Dedifferentiated amniotic fluid mesenchymal stem cell (primary cell): ENCODE data around the gene RBP3.

Experiments used
- DNase-seq: peaks from one replicate; pipeline ENCODE4 v3.0.0-alpha.2; 2016; ENCODE audit errors: extremely low spot score

Gene RBP3

DNA sequence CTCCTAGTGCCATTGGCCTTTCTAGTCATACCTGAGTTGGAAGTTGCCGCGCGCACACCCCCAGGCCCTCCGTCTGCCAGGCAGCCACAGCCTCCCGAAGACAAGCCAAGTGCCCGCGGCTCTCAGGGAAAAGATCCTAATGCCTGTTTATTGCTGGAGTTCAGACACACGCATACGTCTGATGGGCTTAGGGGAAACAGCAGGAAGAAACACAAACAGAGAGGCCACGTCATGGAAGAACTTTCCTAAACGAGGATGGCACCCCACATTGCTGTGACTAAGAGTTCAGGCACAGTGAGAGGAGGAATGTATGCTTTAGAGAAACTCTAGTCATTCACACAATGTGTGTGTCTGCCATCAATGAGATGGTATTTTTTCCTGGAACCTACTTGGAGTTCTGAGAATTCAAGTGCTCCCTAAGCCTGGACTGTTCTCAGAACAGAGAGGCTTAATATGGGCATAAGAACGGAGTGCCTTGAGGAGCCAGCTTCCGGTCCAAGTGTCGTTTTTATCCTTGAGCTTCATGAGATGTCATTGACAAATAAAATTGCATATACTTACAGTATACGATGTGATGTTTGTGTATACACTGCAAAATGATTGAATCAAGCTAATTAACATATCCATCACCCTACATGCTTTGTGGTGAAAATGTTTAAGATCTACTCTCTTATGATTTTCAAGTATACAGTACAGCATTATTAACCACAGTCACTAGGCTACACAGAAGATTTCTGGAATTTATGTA lies 11.6 kb upstream of the RBP3 start:
- DNase-seq, result no peak

DNA sequence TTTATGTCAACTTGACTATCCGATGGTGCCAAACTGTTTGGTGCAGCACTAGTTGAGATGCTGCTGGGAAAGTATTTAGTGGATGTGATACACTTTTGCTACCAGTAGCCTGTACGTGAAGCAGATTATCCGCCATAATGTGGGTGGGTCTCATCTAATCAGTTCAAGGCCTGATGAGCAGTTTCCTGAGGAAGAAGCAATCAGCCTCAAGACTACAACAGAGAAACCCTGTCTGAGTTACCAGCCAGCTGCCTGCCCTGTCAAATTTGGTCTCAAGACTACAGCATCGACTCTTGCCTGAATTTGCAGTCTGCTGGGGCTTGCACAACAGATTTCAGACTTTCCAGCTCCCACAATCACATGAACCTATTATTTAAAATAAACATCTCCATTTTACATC lies 10.9 kb upstream of the RBP3 start:
- DNase-seq, result no peak

DNA sequence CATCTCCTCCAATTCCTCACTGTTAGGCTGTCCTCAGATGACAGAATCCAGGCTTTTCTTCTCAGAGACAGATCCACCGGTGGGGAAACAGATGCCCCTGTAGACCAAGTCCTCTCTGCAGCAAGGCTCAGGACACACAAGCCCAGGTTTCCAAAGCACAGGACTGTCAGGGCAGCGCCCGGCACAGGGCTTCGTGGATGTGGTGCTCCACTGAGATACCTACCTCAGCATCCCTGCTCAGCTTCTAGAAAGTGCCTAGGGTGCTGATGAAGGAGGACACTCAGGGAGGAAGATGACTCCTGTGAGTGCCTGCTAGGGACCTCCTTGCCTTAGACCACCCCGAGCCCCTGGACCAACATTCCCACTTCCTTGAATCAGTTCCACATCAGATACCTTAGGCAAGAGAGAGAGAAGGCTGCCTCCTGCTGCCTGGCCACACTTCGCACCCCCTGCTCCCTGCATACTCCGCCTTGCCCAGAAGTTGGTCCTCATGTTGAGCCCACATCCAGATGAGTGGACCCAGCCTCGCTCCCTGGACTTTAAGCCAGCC lies 8.9 kb upstream of the RBP3 start:
- no peak for DNase-seq

DNA sequence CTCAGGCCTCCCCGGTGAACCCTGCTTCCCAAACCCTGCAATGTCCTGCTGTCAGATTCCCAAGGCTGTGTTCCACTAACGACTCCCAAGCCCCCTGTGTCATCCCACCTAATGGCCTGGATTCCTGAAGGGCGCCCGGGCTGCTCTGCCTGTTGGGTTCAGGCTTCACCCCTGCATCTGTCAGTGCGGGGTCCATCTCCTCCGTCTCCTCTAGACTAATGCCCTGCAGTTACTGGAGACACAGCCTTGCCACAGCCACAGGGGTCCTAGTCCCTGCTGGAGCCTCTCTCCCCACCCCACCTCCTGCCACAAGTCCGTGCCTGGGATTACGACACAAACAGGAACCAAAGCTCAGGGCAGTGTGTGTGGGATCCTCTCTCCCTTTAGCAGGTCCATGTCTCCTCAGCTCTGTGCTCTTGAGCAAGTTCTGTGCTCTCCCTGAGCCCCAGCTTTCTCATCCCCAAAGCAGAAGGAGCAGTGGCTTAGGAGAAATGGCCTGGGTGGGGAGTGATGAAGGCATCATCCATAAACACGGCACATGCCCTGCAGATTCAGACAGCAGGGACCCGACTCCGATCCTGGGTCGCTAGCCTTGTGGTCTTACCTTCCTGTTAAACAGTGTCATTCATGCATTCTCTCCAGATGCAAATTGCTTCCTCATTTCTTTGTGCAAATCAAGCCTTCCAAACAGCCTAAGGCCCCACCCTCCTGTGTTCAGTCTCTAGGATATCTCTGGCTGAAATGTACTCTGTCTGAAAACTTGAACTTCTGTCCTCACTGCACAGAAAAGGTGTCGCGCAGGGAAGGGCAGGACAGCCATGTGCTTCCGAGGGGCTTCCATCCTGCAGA lies 8.2 kb upstream of the RBP3 start:
- no peak for DNase-seq

DNA sequence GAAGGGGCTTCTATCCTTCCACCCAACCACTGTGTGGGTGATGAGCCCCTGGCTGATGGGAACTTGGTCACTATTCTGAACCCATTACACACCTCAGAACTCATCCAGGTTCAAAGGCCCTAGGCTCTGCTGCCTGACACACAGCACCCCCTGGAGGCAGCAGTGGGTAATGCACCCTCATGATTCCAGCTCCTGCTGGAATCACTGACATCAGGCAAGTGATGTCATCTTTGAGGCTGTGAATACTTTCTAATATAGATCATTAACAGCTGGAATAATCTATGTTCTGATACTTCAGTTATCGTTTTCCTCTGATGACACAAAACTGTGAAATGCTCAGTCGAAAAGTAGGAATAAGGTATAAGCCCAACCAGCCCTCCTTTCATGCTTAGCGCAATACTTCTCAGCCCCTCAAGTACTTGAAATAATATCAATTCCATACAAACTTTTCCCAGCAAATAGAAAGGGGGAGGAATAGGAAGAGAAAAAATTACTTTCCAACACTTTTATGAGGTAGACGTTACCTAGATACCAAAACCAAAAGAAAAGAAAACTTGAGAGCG lies 7.5 kb upstream of the RBP3 start:
- no peak for DNase-seq

DNA sequence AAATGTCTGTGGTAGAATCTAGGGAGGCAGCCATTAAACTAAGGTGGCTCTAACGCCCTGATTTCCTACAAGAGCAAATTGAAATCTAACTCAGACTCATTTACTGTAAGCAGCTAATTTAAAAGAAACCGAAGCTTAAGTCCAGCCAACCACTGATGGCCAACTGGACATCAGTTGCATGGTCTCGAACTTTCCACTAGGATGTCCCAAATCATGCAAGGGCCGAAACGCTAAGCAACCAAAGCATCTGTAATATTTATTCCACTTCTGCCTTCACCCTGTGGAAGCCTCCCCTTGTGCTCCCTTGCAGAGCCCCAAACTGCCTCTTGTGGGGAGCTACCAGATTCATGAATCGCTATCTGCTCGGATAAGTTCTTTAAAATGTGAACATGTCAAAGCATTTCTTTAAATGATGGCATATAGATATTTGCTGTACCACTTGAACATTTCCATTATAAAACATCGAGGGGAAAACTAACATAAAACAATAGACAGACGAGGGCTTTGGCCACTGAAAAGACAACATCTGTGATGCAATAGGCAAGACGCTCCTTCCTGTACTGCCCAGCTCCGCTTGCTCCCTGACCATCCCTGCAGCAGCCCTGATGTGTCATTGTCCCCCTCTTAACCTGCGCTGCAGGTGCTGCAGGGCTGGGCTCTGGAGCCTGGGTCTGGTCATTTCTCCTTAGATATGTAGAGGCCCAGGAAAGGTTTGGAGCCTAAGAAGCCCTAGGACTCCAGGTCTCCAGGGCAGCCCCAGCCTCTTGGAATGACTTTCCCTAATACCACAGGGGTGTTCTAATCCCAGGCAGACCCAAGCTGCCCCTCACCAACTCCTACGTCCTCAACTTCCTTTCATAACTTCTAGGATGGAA lies 2.9 kb upstream of the RBP3 start:
- DNase-seq, result no peak

- no peak for DNase-seq
Observed at GRCh38 chr10:47346581-47347302, 1.4 kb upstream of the RBP3 start.

DNA sequence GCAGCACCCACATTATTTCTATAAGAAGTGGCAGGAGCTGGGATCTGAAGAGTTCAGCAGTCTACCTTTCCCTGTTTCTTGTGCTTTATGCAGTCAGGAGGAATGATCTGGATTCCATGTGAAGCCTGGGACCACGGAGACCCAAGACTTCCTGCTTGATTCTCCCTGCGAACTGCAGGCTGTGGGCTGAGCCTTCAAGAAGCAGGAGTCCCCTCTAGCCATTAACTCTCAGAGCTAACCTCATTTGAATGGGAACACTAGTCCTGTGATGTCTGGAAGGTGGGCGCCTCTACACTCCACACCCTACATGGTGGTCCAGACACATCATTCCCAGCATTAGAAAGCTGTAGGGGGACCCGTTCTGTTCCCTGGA lies 874 bp upstream of the RBP3 start:
- no peak for DNase-seq

DNA sequence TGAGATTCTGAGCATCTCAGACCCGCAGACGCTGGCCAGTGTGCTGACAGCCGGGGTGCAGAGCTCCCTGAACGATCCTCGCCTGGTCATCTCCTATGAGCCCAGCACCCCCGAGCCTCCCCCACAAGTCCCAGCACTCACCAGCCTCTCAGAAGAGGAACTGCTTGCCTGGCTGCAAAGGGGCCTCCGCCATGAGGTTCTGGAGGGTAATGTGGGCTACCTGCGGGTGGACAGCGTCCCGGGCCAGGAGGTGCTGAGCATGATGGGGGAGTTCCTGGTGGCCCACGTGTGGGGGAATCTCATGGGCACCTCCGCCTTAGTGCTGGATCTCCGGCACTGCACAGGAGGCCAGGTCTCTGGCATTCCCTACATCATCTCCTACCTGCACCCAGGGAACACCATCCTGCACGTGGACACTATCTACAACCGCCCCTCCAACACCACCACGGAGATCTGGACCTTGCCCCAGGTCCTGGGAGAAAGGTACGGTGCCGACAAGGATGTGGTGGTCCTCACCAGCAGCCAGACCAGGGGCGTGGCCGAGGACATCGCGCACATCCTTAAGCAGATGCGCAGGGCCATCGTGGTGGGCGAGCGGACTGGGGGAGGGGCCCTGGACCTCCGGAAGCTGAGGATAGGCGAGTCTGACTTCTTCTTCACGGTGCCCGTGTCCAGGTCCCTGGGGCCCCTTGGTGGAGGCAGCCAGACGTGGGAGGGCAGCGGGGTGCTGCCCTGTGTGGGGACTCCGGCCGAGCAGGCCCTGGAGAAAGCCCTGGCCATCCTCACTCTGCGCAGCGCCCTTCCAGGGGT lies 703 bp downstream of the RBP3 start:
- DNase-seq, result no peak

- DNase-seq, result no peak
Observed at GRCh38 chr10:47349516-47349915, 1.4 kb downstream of the RBP3 start.

- no peak for DNase-seq
Observed at GRCh38 chr10:47349941-47350371, 1.8 kb downstream of the RBP3 start.

DNA sequence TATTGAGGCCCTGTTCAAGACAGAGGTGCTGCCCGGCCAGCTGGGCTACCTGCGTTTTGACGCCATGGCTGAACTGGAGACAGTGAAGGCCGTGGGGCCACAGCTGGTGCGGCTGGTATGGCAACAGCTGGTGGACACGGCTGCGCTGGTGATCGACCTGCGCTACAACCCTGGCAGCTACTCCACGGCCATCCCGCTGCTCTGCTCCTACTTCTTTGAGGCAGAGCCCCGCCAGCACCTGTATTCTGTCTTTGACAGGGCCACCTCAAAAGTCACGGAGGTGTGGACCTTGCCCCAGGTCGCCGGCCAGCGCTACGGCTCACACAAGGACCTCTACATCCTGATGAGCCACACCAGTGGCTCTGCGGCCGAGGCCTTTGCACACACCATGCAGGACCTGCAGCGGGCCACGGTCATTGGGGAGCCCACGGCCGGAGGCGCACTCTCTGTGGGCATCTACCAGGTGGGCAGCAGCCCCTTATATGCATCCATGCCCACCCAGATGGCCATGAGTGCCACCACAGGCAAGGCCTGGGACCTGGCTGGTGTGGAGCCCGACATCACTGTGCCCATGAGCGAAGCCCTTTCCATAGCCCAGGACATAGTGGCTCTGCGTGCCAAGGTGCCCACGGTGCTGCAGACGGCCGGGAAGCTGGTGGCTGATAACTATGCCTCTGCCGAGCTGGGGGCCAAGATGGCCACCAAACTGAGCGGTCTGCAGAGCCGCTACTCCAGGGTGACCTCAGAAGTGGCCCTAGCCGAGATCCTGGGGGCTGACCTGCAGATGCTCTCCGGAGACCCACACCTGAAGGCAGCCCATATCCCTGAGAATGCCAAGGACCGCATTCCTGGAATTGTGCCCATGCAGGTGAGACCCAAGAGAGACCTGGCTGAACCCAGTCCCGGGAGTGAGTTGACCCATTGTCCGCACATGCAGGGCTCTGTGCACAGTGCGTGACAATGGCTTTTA lies 2.8 kb downstream of the RBP3 start:
- DNase-seq, result no peak

DNA sequence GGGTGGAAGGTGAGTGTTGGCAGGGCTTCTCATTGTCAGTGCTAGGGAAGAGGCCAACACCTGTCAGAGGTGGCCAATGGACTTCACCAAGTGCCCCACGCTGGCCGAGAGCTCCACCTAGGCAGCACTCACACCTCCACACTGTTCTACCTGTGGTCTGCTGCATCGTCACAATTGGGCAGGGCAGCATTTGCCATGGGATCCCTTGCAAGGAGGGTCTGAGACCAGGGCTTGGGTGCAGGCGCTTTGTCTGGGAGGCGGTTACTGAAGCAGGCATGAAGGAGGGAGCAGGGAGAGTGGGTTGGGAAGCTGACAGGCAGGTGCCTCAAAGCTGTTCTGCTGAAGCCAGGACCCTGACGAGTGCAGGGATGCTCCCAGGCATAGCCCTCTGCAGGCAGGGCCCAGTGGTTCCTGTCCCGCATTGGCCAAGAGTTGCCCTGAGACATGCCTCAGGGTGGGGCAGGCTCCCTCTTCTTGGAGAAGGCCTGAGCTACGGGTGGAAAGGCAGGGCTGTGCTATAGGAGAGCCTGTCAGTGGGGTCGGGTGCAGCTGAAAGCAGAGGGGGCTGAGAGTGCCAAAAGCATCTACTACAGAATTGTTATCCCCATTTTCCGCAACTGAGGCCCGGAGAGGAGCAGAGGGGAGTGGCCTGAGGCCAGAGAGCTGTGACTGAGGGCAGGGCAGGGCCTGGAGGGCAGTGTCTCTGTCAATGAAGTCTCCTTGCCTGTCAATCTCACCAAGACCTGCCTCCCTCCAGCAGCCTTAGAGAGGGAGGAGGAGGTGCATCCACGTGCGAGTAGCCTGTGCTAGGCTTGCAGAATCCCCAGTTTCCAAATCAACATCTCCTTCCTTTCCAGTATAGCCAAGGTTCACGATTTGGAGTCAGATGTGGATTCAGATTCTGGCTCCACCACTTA lies 4.0 kb downstream of the RBP3 start:
- DNase-seq, result no peak

- DNase-seq, result no peak
Observed at GRCh38 chr10:47353351-47353750, 5.2 kb downstream of the RBP3 start.

DNA sequence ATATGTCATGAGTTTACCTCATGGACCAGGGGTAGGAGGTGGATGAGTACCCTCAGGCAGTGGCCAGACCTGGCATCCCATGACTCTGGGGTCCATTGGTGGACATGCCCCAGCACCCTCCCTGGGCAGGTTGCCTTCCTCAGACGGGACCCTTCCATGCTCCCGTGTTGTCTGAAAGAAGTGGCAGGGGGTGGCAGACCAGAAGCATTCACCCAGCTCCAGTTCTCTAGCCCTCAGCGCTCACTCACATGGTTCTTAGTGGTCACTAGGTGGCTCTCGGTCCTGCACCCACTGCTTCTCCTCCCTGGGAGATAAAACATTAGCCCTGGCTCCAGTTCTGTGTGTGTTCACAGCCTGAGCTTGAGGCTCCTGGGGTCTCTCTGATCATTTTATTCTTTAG lies 6.0 kb downstream of the RBP3 start:
- DNase-seq, result no peak

GRCh38 chr10:47354900-47355299 lies 6.7 kb downstream of the RBP3 start:
- no peak for DNase-seq

GRCh38 chr10:47356708-47357107 lies 8.5 kb downstream of the RBP3 start:
- no peak for DNase-seq

DNA sequence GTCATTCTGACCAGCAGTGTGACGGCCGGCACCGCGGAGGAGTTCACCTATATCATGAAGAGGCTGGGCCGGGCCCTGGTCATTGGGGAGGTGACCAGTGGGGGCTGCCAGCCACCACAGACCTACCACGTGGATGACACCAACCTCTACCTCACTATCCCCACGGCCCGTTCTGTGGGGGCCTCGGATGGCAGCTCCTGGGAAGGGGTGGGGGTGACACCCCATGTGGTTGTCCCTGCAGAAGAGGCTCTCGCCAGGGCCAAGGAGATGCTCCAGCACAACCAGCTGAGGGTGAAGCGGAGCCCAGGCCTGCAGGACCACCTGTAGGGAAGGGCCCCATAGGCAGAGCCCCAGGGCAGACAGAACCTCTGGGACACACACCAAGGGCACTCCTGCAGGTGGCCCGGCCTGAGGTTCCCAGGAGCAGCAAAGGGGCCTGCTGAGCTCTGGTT lies 9.0 kb downstream of the RBP3 start:
- DNase-seq, result no peak
